DMS153 treated with DMSO at 0.1 percent for 48 hours (cell line): Measurements from ENCODE around the gene GPBP1.

Experiments
- DNase-seq: peaks from one replicate; lab custom pipeline; 2025; ENCODE audit not compliant: unreplicated experiment; lab: John Stamatoyannopoulos, UW

GPBP1 gene

DNA sequence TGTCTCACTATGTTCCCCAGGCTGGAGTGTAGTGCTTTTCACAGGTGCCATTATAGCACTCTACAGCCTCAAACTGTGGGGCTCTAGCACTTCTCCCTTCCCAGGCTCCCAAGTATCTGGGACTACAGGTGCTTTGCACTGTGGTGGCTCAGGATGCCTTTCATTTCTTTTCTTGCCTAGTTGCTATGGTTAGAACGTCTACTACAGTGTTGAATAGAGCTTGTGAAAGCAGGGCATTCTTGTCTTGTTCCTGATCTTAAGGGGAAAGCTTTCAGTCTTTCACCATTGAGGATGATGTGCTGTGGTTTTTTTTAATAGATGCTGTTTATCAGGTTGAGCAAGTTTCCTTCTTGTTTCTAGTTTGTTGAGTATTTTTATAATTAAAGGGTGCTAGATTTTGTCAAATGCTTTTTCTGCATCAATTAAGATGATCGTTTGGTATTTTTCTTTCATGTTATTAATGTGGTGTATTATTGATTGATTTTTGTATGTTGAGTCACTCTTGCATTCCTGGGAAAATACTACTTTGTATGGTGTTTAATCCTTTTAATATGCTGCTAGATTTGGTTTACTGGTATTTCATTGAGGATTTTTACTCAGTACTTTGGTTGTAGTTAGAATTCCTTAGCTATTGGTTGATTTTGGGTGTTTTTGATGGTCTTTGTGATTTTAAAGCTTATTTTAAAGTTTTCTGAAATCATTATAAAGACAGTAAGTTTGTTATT is 35.6 kb downstream of the GPBP1 start:
- no peak for DNase-seq

GRCh38 chr5:57210633-57211032 is 36.8 kb downstream of the GPBP1 start:
- DNase-seq = no peak

- DNase-seq = no peak
Measured at GRCh38 chr5:57211039-57211438, 37.2 kb downstream of the GPBP1 start.

- no peak for DNase-seq
Measured at GRCh38 chr5:57215629-57216195, 41.9 kb downstream of the GPBP1 start.

- no peak for DNase-seq
Measured at GRCh38 chr5:57216714-57217113, 42.9 kb downstream of the GPBP1 start.

DNA sequence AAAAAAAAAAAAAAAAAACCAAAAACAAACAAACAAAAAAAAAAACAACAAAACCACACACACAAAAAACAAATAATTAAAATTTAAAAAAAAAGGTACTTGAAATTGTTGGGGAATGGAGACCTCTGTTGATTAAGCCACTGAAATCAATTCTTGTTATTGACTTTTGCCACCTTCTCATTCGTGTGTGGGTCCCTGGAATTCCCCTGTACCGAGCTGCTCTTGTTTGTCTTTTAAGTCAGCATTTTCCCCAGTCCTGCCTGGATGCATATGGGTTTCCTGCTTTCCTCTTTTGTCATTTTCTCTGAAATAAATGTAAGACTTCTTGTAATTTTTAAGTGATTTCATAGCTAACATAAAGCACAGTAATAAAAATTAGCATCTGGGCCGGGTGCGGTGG is 45.5 kb downstream of the GPBP1 start:
- no peak for DNase-seq

GRCh38 chr5:57221049-57221568 is 47.2 kb downstream of the GPBP1 start:
- DNase-seq = peak; percentile 0

DNA sequence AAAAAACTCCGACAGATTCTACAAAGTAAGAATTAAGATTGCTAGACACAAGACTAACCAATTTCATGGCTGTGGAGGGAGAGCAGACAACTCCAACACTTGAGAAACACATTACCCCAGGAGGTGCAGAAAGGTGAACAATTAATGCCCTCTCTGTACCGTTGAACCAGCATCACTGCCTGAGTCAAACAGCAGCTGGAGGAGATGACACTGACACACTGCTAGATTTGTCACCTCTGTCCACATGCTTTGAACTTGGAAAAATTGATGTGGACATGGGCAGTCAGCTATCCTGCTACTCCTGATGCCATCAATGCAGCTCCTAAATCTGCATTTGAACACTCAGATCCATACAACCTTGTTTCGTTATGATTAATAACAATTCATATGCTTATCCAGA is 51.7 kb downstream of the GPBP1 start:
- no peak for DNase-seq

DNA sequence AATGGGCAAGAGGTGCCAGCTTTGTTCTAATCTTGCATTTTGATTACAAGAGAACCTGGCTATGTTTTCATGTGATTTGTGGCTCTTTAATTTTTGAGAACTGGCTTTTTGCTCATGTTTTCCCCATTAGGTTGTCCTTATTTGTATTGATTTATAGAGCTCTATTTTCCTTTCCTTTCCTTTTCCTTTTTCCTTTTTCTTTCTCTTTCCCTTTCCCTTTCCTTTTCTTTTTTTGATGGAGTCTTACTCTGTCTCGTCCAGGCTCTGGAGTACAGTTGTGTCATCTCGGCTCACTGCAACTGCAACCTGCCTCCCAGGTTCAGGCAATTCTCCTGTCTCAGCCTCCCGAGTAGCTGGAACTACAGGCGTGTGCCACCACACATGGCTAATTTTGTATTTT is 55.5 kb downstream of the GPBP1 start:
- DNase-seq = no peak

DNA sequence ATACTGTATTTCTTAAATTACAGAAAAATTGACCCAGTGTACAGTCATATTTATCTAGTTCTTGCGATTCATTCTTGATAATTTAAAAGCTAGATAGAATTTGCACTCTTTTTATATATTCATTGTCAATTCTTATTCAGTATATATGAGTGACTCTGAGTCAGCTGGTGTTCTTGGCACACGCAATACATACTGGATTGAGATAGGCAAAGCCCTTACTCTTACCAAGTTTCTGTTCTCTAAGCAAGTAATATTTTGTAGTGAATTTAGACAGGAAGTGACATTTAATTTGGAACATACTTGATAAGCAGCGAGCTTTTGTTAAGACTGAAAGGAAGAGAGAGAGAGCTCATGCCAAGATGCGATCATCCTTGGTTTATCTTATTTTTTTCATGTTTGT is 57.7 kb downstream of the GPBP1 start:
- DNase-seq = no peak

DNA sequence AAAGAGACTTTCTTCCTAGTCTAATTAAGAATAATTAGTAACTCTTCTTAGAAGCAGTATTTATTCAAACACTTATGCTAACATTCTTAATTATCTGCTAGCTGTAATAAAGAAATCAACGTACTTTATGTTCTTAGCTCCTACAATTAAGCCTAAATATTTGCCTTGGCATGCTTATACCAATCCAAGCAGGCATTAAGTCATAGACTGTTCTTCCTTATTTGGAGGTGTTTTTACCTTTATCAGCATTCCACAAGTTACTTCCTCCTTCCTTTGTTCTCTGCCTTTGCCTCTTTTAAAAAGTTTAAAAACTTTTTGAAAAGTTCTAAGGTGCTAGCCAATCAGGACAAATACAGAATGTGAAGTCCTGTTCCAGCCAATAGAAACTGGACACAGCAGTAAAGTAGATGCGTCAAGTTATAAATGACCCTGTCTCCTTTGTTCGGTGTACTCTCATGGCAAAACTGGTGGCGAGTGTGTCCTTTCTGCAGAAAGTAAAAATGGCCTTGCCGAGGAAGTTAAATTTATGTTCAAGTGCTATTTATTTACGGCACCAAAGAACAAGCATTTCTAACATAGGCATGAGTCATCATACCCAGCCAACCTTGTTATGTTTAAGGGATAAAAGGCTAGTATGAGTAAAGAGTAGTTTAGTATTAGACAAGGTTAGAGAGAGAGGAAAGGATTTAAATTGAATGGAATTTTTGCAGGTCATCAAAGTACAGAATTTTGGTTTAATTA is 58.6 kb downstream of the GPBP1 start:
- no peak for DNase-seq

- DNase-seq = no peak
Measured at GRCh38 chr5:57243286-57244137, 69.7 kb downstream of the GPBP1 start.

GRCh38 chr5:57244331-57244730 is 70.5 kb downstream of the GPBP1 start:
- no peak for DNase-seq

- no peak for DNase-seq
Measured at GRCh38 chr5:57246426-57246825, 72.6 kb downstream of the GPBP1 start.

DNA sequence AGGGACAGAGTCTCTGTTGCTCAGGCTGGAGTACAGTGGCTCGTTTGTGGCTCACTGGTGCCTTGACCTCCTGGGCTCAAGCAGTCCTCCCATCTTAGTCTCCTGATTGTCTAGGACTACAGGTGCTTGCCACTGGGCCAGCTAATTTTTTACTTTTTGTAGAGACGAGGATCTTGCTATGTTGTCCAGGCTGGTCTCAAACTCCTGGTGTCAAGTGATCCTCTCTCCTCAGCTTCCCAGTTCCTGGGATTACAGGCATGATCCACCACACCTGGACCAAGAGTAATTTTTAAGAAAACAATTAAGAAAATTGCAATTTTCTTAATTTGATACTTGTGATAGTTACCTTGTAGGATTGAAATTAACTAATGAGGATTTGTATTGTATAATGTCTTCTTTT is 73.9 kb downstream of the GPBP1 start:
- DNase-seq = no peak

- no peak for DNase-seq
Measured at GRCh38 chr5:57249265-57249874, 75.5 kb downstream of the GPBP1 start.

- DNase-seq = no peak
Measured at GRCh38 chr5:57258052-57258451, 84.2 kb downstream of the GPBP1 start.

GRCh38 chr5:57258943-57259342 is 85.1 kb downstream of the GPBP1 start:
- DNase-seq = no peak

DNA sequence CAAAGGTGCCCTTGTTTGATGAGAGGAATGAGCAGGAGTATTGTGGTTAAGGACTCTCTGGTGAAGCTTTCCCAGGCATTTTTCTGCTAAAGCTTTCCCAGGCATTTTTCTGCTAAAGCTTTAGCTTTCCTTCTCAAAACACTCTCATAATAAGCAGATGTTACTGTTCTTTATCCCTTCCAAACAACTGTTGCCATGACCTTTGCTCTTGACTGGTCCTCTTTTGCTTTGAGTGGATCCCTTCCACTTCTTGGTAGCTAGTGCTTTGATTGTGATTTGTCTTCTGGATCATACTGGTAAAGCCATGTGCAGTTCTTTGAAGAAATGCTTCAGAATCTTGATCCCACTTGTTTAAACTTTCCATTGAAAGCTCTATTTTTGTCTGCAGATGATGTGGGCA is 85.8 kb downstream of the GPBP1 start:
- no peak for DNase-seq

- DNase-seq = no peak
Measured at GRCh38 chr5:57262541-57262940, 88.7 kb downstream of the GPBP1 start.

DNA sequence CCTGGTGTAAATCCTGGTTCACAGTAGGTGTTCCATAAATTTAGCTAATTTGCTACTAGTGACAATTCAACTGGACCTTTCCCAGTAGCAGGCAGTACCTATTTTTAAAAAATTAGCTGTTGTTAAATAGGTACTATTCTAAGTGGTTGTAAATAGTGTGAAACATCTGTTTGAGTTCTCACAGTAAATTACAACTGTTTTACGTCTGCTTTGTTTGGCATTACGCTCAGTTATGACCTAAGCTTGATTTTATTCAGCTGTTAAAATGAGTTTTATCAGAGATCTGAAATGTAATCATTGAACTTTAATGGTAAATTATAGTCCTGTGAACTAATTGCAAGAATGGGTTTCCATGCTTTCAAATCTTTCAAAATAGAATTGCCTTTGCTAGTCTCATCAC is 93.9 kb downstream of the GPBP1 start:
- no peak for DNase-seq
